Measurements from ENCODE around the gene FRK.
A peak's percentile ranks its signal among the peaks of the same experiment; 100 is the strongest.
"Not testable (repeated sequence)": the region's sequence is repeated elsewhere in the genome, so short reads cannot be mapped to it uniquely, and the experiment has no call there.

FRK gene

DNA sequence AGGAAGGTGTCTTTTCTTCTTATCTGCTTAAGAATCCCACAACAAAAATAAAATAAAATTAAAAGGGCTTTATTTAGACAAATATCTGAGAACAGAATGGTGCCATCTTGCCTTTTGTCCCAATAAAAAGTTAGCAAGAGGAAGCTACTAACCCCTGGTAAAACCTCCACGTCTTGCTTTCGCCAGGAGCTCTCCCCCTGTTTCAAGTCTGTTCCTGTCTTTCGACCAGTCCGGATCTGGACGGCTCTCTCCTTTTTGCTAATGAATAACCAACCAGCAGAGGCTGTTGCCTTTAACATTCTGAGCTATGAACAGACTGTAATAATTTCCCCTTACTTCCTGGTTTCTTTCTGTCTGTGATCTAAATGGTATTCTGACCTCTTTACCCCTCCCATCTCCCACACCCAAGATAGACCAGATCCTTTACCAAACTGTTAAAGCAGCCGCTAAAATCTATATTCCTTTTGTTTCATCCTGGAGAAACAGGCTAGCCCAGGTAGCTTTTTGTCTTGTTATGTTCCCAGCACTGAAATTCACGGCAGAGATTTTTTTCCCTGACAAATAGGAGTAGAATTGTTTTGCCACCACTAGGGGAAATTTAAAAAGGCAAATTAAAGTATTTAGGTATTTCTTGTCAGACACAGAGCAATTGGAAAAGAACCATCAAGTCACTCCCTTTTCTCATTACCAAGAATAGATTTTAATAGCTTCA lies at the start of gene FRK:
FRK (minus strand) TSS at position 320 of the 712 bp plus-strand sequence. CDS start 580 bp downstream, outside the sequence.
- no peak for FAIRE-seq

DNA sequence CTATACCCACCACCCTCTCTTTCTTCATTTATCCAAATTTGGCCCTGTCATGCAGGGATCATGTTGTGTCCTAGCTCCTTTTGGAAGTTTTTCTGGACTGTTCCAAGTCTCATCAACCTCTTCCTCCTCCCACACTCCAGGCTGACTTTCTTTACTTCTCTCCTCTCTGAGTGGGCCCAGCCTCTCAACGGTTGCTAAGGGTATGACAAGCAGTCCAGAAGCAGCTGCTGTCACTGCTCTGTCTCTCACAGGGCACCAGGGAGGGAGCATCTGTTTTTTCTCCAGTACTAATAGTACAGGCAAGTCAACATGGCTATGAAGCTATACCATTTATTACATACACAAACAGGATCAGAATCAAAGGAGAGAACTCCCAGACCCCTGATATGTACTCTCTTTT lies 48.1 kb upstream of the FRK start:
- no peak for FAIRE-seq

DNA sequence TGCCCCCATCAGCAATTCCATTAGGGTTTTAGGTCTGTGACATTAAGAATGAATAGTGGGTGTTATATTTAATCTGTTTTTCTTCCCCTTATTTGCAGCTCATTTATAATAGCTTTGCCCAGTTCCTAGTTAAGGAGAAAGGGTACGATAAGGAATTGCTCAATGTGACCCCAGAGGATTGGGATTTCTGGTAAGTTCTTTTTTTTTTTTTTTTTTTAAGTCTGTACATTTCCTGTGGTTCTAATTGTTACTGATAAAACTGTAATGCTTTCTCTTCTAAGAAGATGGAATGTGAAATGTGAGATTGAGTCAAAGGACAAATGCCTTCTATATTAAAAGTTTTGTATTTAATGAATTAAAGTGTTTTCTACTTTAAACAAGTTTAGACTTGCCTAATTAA lies 45.5 kb upstream of the FRK start:
- peak; percentile 19 for FAIRE-seq

- no peak for FAIRE-seq
These were observed 44.6 kb upstream of the FRK start for GRCh38 chr6:116105247-116105646.

DNA sequence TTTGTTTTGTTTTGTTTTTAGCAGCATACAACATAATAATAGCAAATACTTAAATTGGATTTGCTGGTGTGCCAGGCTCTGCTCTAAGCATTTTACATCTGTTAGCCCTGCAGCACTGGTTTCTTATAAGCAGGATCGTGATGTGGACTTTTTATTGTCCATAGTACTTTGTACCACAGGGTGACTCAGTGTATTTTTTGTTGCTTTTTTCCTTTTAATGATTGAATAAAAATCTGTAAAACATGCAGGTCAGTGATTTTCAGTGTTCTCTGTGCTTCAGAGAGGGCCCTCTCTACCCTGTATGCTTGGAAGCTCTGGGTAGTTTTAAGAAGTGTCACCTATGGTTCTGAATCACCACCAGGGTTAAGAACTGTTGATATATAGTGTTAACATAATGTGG lies 43.9 kb upstream of the FRK start:
- FAIRE-seq = no peak

DNA sequence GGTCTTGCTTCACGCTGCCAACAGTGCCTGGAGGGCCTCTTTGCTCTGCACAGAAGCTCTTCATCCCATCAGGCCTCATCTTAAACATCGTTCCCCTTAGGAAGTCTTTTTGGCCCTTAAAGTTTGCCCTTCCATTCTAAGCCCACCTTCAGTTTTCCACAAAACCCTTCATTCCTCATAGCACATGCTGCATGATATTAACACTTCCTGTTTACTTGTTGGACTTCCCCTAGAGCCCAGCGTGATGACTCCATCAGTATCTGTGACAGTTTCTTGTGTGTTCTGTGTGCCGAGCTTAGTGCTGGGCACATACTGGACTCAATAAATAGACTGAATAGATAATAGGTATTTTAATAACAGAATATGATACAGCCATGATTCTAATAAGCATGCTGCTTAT lies 42.2 kb upstream of the FRK start:
- no peak for FAIRE-seq

DNA sequence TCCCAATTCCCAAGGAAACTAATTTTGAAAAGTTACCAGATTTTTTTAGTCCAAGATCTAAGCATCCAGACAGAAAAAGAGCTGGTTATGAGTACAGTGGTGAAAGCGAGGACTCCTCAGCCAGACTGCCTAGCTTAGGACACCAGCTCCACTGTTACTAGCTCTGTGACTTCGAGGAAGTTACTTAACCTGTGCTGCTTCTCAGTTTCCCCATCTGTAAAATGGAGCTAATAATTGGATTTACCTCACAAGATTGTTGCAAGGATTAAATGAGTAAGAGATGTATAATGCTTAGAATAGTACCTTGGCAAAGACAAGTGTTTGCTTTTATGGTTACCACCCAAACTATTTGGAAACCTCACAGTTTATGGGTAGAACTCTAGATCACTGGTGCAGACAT lies 41.1 kb upstream of the FRK start:
- FAIRE-seq = no peak

DNA sequence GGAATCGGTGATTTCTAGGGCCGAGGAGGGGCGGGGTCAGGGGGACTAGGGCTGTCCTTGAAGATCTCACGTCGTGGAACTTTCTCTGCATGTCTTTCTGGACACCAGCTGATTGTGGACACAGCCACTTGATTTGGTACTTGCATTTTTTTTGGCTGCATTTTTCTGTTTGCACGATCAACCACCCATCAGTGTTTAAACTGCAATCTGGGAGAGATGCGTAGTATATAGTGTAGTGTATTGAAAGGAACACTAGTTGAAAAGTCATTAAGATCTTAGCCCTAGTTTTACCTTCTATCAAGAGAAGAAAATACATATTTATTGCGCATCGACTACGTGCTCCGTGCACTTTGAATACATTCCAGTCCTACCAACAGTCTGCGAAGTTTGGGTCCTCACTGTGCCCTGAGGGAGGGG lies 40.6 kb upstream of the FRK start:
- FAIRE-seq = no peak

- no peak for FAIRE-seq
These were observed 40.0 kb upstream of the FRK start, which contains the start of gene NT5DC1 for GRCh38 chr6:116100419-116101301. NT5DC1 (plus strand) TSS chr6:116100853; CDS start chr6:116100931, 78 bp downstream.

DNA sequence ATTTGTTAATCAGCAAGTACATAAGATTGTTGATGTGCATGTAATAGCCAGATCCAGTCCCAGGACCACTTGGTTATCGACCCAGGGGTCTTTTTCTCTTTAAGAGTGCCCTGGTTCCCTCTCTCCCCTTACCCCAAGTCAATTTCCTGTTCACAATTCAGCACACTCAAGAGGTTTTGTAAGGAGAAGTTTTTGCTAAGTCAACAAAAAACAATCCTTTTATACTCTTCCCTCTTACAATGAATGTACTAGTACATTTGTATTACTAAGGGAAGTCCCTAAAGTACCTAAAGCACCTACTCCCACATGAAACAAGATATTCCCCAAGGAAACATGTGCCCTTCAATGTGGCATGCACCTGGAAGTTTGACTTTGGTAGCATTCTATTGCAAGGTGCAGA lies 38.3 kb upstream of the FRK start:
- no peak for FAIRE-seq

DNA sequence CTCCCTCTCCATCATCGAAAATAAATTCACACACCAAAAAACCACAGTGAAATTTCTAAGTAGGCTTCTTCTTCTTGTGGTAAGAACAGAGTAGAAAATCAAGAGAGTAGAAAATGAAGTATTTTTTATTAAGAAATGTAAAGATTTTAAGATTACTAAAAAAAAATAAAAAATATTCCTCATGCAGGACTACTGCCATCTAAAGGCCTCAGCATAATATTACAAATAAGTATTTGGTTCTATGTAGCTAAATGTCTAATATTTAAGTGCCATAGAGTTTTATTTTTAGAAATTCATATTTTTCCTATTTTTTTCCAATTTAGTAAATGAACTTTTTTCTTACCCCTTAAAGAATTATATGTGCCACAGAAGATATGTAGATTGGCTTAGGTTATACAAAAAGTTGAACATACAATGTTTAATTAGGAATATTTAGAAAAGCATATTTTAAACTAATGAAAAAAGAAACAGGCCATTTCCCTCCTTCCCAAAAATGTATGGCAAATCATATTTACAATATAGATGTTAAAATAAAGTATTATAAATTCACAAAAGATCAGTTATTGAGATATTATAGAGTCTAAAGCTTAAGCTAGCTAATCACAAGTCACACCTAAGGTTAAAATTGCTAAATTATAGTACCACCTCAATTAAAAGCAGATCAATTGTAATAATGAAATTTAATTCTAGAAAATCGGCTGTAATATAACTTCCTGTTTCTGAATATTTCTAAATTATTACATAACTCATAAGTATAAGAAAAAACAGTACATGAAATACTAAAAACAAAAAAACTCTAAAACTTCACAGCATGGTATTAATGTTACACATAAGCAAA lies 36.5 kb upstream of the FRK start:
- peak; percentile 94 for FAIRE-seq

DNA sequence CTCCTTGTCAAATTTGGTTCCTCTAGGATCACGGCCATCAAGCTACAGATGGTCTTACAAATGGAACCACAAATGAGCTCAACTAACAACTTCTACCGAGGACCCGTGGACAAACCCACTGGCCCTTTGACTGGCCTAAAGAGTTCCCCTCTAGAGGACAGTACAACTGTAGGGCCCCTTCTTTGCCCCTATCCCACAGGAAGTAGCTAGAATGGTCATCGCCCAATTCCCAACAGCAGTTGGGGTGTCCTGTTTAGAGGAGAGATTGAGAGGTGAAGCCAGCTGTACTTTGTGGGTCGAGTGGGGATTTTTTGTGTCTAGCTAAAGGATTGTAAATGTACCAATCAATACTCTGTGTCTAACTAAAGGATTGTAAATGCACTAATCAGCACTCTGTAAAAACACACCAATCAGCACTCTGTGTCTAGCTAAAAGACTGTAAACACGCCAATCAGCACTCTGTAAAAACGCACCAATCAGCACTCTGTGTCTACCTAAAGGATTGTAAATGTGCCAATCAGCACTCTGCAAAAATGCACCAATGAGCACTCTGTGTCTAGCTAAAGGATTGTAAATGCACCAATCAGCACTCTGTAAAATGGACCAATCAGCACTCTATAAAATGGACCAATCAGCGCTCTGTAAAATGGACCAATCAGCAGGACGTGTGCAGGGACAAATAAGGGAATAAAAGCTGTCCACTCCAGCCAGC lies 35.5 kb upstream of the FRK start:
- not testable (repeated sequence) for FAIRE-seq

GRCh38 chr6:116094041-116094440 lies 33.4 kb upstream of the FRK start:
- no peak for FAIRE-seq

DNA sequence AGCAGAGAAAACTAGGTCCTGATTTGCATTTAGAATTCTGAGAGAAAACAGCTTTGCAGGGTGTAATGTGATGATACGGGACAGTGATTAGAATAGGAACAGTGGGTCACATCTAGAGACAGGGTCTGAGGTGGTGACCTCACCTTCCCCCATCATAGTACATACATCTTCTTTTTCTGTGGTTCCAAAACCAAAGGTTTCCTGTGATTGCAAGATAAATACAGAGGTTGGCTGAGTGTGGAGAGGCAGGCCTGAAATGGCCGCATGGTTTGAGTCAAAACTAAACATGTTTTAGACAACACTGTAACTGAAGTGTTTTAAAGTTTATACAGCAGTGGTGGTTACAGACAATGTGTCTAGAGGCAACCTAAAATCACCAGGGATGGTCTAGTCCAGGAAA lies 29.6 kb upstream of the FRK start:
- no peak for FAIRE-seq

GRCh38 chr6:116088946-116089345 lies 28.3 kb upstream of the FRK start:
- FAIRE-seq = no peak

- FAIRE-seq = no peak
These were observed 26.8 kb upstream of the FRK start for GRCh38 chr6:116087437-116088027.

DNA sequence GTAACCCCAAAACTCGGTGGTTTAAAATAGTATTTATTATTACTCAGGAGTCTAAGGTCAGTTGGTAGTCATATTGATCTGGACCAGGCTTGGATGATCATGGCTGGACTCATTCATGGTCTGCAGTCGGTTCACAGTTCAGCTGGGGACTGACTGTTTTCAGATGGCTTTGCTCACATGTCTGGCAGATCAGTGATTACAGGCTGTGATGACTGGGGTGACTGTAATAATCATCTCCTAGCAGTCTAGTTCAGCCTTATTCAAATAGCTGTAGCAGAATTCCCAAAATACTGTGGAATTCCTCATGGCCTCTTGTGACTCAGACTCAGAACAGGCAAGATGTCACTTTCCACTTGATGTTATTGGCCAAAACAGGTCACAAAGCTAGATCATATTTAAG lies 23.6 kb upstream of the FRK start:
- FAIRE-seq = no peak

- FAIRE-seq = no peak
These were observed 22.4 kb upstream of the FRK start for GRCh38 chr6:116083052-116083451.

- no peak for FAIRE-seq
These were observed 18.3 kb upstream of the FRK start for GRCh38 chr6:116078945-116079344.

GRCh38 chr6:116078522-116078921 lies 17.8 kb upstream of the FRK start:
- no peak for FAIRE-seq

- no peak for FAIRE-seq
These were observed 14.2 kb upstream of the FRK start for GRCh38 chr6:116074732-116075390.
